Measurements from ENCODE around the gene MAP2K3.
"Not testable (repeated sequence)": the region's sequence is repeated elsewhere in the genome, so short reads cannot be mapped to it uniquely, and the experiment has no call there.

MAP2K3 gene

DNA sequence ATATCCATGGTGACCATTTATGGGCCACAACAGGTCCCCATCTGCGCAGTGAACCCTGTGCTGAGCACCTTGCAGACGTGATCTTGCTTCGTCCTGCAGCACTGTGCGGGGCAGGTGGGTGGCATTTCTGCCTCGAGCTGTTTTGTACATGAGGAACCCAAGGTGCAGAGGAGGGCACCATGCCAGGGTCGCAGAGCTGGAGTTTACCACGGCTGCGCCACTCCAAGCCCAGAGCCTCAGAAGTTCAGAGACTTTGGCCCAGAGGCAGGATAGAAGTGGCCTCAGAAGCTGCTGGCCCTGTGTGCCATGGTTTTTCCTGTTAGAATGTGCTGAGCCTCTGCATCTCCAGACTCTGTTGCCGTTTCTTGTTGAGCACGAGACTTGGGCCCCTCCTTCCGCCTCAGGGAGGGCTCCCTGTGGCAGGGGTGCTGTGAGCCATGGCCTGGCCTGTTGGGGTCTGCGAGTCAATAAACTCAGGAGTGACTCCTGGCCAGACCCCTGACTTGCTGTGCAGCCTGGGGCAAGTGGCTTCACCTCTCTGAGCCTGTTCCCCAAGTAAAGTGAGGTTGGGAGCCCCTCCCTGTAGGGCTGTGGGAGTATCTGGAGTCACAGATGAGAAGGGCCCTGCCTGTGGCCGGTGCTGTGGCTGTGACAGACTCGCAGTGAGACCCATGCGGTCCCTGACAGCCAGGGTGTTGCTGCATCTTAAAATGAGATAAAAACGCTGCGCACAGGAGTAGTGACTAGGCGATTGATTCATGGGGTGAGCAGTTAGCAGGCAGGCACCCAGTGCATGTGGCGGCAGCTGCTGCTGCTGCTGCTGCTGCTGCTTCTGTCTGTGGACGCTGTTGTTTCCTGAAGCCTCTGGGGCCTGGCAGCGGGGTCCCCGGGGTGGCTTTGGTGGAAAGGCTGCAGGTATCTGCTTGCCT is 11.8 kb downstream of the MAP2K3 start:
- DNase-seq (ENCODE audit: low read depth in 2 of 2), result no peak

DNA sequence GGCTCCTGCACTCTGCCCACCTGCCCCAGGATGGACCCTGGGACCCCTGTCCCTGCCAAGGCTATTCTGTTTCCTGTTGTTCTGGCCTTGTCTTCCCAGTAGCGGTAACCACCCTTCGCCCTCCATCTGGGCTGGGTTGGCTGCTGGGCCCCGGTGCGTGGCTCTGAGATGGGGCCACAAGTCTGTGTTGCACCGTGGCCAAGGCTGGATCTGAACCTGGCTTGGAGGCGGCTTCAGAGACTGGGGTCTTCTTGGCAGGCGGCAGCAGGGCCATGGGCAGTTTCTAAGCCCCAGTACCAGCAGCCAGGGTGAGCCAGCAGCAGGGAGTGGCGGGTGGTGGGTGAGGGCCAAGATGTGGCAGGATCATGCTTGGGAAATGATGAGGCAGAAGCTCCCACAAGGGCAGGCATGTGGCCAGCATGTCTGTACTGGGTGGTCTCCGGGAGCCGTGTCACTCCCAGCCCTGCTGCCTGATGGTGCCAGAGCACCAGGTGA is 12.6 kb downstream of the MAP2K3 start:
- DNase-seq (ENCODE audit: low read depth in 2 of 2), result no peak

DNA sequence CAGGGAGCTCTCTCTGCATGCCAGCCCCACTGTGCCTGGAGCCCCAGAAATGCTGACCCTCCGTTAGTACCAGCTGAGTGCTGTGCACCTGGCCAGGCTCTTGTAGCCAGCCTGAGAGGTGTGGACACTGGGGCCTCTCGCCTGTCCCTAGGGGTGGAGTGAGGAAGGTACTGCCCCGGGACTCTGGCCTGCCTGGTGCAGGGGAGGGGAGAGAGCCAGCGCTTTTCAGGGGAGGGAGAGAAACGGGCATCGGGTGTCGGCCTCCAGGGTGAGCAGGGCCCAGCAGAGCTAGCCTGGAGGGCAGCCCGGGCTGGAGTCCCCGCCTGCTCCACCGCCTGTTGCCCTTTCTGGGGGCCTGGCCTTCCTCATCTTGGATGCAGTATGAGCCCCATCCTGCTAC is 13.1 kb downstream of the MAP2K3 start:
- no peak for DNase-seq (ENCODE audit: low read depth in 2 of 2)

DNA sequence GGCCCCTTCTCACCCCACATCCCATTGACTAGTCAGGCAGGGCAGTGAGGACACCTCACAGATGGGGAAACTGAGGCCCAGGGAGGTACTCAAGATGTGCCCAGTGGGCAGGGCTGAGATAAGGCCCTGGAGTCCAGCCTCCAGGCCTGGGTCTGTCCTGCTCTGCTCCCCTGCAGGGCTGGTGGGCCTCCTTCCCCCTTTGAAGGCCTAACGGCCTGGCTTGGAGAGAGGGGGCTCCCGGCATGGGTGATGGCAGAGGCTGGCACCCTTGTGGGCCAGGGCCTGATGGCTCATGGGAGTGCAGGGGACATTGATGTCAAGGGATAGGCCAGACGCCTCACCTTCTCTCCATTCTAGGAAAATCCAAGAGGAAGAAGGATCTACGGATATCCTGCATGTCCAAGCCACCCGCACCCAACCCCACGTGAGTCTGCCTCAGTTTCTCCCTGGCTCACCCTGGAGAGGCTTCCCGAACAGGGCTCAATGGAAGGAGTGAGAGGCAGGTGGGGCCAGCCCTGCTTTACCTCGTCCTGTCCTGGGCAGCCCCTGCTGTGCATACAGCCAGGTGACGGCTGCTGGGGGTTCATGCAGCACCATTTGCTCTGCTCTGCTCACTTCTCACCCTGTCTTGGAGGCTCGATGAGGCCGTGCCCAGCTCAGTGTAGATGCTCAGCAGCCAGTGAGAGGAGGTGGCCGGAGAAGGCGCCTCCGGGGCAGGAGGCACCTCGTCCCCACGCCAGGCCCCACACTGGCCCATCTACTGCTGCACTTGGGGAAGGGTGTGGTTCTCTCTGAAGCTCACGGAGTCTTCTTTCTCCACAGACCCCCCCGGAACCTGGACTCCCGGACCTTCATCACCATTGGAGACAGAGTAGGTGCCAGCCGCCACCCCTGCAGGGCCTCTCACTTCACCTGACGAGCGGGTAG is 13.8 kb downstream of the MAP2K3 start:
- DNase-seq (ENCODE audit: low read depth in 2 of 2), result no peak

DNA sequence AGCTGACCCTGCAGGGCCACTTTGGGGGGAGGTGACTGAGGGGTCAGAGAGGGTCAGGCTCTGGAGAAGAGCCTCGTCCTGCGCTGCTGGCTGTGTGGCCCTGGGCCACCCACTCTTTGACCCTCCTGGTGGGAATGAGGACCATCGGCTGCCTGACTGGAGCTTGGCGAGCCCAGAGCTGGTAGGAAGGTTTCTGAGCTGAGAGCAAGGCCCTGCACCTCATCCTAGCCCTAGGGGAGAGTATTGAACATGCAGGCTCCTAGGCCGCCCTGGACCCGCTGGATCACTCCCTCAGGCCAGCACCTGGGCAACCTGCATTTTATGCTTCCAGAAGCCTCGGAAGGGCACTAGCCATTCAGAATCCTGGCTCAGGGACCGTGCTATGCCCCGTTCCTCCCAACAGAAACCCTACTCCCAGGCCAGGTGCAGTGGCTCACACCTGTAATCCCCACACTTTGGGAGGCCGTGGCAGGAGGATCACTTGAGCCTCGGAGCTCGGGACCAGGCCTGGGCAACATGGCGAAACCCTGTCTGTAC is 14.5 kb downstream of the MAP2K3 start:
- DNase-seq (ENCODE audit: low read depth in 2 of 2), result no peak

DNA sequence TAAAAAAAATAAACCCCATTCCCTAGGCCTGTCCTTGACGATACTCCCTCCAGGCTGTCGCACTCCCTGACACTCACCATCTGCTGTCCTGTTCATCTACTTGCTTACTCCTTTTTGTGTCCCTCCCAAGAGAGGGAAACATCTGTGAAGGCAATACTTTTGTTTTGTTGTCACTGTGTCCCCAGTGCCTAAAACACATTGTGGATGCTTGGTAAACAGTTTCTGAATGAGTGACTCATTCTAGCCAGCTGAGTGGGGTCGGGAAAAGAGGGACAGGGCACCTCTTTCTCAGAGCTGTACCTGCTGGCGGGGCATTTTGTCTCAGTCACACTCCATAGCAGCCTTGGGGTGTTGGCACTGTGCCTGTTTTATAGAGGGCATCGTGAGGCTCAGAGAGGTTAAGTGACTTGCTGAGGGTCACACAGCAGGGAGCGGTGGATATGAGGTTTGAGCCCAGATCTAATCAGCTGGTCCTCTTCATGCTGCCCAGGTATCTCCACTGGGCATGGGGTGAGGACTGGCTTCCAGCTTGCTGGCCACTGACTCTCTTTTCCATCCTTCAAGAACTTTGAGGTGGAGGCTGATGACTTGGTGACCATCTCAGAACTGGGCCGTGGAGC is 15.6 kb downstream of the MAP2K3 start:
- DNase-seq (ENCODE audit: low read depth in 2 of 2), result no peak

DNA sequence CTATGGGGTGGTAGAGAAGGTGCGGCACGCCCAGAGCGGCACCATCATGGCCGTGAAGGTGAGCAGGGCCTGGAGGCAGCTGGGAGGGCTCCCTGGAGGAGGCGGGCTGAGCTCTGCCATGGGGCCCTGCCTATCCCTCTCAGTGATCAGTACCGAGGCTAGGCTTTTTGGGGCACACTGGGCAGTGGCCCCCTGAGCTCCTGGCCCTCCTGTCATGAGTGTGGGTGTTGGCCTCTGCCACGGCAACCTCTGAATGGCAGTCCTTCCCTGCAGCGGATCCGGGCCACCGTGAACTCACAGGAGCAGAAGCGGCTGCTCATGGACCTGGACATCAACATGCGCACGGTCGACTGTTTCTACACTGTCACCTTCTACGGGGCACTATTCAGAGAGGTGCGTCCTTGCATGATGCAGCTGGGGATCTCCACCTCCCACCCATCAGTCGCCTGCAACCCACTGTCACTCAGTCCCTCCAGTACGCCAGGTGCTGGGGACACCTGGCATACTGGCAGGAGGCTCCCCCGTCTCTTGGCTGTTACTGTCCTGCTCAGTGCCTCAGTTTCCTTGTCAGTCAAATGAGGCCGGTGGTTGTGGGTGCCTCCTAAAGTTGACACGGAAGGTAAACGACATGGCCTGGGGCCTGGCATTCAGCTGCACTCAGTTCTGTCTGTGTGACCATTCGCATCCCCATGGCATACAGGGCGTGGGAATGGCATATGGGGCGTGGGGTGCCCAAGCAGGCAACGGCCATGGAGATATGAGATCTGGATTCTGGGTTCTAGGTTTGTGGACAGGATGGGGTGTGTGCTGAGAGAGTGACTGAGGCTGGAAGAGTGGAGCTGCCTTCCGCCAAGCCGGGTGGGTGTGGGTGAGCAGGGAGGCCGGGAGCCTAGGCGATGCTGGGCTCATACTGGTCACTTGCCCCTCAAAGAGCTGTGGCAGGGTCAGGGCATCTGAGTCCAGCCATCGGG is 16.4 kb downstream of the MAP2K3 start:
- no peak for DNase-seq (ENCODE audit: low read depth in 2 of 2)

DNA sequence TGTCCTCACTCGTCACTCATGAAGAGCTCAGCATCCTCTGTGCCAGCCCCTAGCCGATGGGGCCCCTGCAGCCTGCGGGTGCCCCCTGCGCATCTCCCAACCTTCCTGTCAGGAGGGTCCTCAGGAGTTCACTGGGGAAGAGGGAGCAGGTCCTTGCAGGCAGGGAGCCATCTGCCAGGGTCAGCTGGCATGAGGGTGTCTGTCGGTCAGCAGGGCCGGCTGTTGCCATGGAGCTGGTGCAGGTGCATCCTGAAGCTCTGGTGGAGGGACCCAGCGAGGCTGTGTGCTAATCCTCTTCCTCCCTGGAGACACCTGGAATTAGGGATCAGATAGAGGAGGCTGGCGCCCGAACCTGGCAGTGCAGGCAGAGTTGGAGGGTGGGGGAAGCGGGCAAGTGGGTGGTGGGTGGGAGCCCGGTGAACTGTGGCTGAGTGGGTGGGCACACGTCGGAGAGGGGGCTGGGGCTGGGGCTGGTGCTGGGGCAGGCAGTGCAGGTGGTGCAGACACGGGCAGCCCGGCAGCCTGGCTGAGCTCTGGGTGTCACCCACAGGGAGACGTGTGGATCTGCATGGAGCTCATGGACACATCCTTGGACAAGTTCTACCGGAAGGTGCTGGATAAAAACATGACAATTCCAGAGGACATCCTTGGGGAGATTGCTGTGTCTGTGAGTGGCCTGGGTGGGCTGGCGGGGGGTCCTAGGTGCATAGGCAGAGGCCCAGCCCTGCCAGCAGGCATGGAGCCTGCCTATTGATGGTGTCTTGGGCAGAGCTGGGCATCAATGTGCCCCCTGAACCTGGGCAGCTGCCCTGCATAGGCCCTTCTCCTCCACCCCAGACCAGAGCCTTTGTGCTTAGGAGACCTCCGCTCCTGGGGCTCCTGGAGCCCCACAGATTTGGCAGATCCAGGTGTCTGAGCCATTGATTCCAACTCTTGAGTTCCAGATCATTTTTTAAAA is 17.4 kb downstream of the MAP2K3 start:
- no peak for DNase-seq (ENCODE audit: low read depth in 2 of 2)

DNA sequence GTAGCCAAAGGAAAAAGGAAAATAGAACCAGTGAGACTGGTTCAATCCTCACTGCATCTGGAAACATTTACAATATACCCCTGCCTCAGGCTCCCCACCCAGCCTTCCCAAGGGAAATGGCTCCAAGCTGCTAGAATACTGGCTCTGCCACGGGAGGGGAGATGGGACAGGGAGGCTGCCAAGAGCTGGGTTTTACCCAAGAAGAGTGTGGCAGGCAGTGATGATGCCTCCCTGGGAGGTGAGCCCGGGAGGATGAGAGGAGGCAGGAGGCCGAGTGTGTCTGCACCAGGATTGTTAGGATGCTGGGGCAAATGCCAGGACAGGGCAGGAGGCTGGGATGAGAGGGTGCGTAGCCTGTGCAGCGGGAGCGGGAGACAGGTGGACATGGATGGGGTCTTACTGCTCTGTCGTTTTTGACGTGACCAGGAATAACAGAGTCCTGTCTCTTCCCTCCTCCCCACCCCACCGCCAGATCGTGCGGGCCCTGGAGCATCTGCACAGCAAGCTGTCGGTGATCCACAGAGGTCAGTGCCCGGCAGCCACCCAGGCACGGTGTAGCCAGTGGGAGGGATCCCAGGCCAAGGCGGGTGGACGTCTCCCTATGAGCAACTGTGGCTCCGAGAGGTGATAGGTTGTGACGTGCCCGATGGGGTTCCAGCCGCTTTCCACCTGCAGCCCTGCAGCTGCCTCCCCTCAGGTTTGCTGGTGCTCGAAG is 18.4 kb downstream of the MAP2K3 start:
- no peak for DNase-seq (ENCODE audit: low read depth in 2 of 2)

DNA sequence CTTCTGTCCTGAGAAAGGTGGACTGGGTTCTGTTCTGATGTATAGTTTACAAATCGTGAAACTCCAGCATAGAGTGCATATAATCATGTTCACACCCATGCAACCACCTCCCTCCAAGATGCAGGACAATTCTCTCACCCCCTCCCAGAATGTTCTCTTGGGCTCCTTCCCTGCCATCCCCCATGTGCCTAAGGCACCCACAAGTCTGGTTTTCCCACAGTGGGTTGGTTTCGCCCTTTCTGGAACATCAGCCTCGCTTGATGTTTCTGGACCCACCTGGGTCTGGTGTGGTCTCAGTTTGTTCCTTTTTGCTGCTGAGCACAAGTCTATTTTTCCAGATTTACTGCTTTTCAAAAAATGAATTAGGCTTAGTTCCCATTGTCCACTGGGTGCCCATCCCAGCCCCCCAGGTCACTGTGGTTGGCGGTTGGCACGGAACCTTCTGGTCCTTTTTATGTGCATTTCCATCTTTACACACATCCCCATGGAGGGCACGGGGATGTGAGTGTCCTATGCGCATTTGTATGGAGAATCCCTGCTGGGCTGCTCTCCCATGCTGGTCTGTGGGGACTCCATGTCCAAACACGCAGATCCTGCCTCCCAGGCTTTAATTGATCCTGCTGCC is 19.0 kb downstream of the MAP2K3 start:
- DNase-seq (ENCODE audit: low read depth in 2 of 2), result no peak

DNA sequence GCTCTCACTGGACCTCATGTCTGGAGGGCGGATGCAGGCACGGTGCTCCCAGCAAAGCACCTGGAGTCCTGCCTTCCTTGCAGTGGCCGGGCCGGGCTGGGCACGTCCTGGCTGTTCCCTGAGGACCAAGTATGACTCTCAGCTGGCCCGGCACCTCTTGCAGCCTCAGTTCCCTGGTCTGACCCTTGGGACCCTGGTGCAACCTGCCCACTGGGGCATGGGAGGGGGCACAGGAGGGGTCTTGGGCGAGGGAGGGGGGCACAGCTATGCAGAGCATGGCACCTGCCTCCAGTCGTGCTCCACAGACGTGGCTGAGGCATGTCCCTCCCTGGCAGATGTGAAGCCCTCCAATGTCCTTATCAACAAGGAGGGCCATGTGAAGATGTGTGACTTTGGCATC is 19.6 kb downstream of the MAP2K3 start:
- DNase-seq (ENCODE audit: low read depth in 2 of 2), result no peak

DNA sequence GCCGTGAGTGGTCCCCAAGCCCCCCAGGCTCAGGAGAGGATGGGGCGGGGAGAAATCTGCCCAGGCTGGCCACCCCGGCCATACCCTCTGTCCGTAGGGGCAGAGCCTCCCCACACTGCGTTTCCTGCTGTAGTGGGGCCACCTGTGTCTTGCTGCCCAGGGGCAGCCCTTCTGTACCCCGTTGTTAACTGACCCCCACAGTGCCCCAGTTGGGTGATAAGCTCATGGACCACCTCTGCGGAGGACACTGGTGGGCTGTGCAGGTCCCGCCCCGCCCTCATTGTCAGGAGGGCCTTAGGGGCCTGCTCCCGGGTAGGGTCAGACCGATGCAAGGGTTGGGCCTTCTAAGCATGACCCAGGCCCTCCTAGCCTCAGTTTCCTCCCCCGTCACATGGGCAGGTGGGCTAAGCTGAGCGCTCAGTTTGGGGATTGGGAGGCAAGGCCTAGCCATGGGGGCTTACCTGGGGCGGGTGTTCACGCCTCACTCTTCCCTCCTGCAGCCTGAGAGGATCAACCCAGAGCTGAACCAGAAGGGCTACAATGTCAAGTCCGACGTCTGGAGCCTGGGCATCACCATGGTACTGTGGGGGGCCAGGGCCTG is 20.1 kb downstream of the MAP2K3 start:
- DNase-seq (ENCODE audit: low read depth in 2 of 2), result not testable (repeated sequence)

DNA sequence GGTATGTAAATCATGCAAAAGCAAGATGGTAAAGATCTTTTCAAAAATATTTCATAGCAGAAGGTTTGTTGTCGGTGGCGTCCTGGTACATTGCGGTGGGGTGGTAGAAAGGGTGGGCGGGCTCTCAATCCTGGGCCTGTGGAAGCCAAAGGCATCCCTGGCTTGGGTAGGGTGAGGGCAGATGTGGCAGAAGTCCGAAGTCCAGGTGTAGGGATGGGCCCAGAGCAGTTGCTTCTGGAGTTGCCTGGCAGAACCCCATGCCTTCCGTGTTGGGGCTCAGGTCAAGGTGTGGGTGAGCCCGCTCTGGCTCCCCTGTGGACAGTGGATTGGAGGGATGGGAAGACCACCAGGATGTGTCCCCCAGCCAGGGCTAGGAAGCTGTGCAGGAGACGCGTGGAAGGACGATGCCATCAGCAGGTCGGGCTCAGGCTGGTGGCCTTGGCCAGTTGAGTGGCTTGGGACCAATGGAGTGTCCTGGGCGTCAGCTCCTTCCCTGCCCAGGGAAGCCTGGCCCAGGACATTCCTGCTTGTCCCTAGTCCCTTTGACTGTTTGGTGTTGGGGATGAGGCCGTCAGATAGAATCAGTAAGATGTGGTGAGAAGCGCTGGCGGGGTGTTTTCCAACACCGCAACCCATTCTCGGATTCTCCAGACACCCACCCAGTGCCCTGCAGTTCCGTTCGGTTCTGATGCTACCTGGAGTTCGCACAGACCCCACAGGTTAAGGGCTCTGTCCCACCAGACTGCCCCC is 21.1 kb downstream of the MAP2K3 start:
- DNase-seq (ENCODE audit: low read depth in 2 of 2), result not testable (repeated sequence)

DNA sequence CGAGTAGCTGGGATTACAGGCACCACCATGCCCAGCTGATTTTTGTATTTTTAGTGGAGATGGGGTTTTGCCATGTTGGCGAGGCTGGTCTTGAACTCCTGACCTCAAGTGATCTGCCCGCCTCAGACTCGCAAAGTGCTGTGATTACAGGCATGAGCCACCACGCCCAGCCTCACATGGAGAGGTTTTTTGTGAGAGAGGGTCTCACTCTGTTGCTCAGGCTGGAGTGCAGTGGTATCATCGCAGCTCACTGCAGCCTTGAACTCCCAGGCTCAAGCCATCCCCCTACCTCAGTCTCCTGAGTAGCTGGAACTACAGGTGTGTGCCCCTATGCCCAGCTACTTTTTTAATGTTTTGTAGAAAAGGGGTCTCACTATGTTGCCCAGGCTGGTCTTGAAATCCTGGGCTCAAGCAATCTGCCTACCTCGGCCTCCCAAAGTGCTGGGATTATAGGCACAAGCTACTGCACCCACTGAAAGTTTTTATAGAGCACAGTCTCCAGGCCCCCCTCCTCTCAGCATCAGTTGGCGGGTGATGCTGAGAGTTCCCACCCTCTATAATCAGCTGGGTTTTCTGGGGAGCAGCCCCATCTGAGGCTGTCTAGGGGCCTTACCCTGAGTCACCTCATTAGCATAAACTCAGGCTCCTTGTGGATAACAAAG is 22.2 kb downstream of the MAP2K3 start:
- not testable (repeated sequence) for DNase-seq (ENCODE audit: low read depth in 2 of 2)

DNA sequence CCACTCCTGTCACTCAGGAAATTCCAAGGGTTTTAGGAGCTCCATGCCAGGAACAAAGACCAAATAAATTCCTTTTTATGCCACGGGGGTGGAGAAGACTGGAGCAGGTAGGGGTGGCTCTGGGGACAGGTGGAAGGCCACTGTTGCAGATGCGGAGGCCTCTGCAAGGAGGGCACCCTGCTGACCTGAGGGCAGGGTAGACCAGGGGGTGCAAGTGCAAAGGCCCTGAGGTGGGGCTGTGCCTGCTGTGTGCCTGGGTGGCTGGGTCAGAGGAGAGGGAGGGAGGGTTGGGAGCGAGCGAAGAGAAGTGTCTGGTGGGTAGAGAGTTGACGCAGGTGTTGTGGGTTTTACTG is 22.7 kb downstream of the MAP2K3 start:
- DNase-seq (ENCODE audit: low read depth in 2 of 2), result not testable (repeated sequence)

DNA sequence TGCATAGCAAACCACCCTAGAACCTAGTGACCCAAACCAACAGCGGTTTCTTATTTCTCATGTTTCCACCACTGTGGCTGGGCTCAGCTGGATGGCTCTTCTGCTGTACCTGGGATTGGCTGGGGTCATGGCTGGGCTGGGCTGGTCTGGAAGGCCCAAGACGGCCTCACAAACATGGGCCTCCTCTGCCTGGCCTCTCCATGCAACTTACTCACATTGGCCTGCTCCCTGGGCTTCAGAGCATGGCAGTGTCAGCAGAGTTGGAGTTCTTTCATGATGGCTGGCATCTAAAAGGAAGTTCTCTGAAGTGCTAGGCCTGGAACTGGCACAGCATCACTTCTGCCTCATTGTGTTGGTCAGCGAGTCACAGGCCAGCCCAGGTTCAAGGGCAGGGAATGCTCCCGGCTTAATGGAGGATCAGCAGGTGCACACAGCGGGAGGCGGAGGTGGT is 24.4 kb downstream of the MAP2K3 start:
- not testable (repeated sequence) for DNase-seq (ENCODE audit: low read depth in 2 of 2)

All from stimulated activated CD8-positive, alpha-beta memory T cell treated with anti-CD3 and anti-CD28 coated beads, Interleukin-7, amount 100 ng/mL, for 1 hour (primary cell).